C4-2B (cell line): ENCODE results near the gene SPTBN4.

Source experiments
- CTCF ChIP-seq: fragments of 450-650 bp; conservative IDR thresholded peaks from 2 replicates; pipeline ENCODE4 v1.5.1; 2017; ENCODE audit warnings: mild to moderate bottlenecking
- ZFX ChIP-seq: fragments of 450-650 bp; IDR thresholded peaks from 2 replicates; pipeline ENCODE4 v1.6.1; 2017

GRCh38 chr19:40524655-40525054, 57.9 kb downstream of the SPTBN4 start:
- TF ChIP-seq CTCF (no peak), ZFX (no peak)
